GM21526 (cell line): ENCODE measurements around the gene PARP12.
"Not testable (repeated sequence)": the region's sequence is repeated elsewhere in the genome, so short reads cannot be mapped to it uniquely, and the experiment has no call there.

ENCODE experiments used
- ATAC-seq: cut with Tn5 transposase; IDR thresholded peaks from one replicate; pipeline ENCODE4 v1.9.1; 2021; ENCODE audit warnings: moderate library complexity; ENCODE audit not compliant: unreplicated experiment, low FRiP score

PARP12 gene

GRCh38 chr7:140062528-140063299 is at the start of gene PARP12:
PARP12 (minus strand) TSS chr7:140062951; CDS start chr7:140062847, 104 bp downstream.
- peak; percentile 90 for ATAC-seq

- ATAC-seq = not testable (repeated sequence)
Observed at GRCh38 chr7:140108777-140109176, 46.0 kb upstream of the PARP12 start.

- no peak for ATAC-seq
Observed at GRCh38 chr7:140096459-140096858, 33.7 kb upstream of the PARP12 start.

- no peak for ATAC-seq
Observed at GRCh38 chr7:140093375-140093774, 30.6 kb upstream of the PARP12 start.

- ATAC-seq = no peak
Observed at GRCh38 chr7:140085447-140085846, 22.7 kb upstream of the PARP12 start.

- peak; percentile 87 for ATAC-seq
Observed at GRCh38 chr7:140084972-140085371, 22.2 kb upstream of the PARP12 start.

GRCh38 chr7:140084142-140084655 is 21.4 kb upstream of the PARP12 start:
- ATAC-seq = no peak

- no peak for ATAC-seq
Observed at GRCh38 chr7:140082770-140083169, 20.0 kb upstream of the PARP12 start.

GRCh38 chr7:140081774-140082425 is 19.1 kb upstream of the PARP12 start:
- no peak for ATAC-seq

- ATAC-seq = no peak
Observed at GRCh38 chr7:140080919-140081318, 18.2 kb upstream of the PARP12 start.

GRCh38 chr7:140079121-140079536 is 16.4 kb upstream of the PARP12 start:
- ATAC-seq = no peak

GRCh38 chr7:140078392-140078791 is 15.6 kb upstream of the PARP12 start:
- ATAC-seq = no peak

GRCh38 chr7:140074780-140075179 is 12.0 kb upstream of the PARP12 start:
- ATAC-seq = no peak

- no peak for ATAC-seq
Observed at GRCh38 chr7:140070546-140070945, 7.8 kb upstream of the PARP12 start.

- ATAC-seq = no peak
Observed at GRCh38 chr7:140069298-140069949, 6.7 kb upstream of the PARP12 start.

GRCh38 chr7:140068033-140068432 is 5.3 kb upstream of the PARP12 start:
- no peak for ATAC-seq

- no peak for ATAC-seq
Observed at GRCh38 chr7:140067052-140067451, 4.3 kb upstream of the PARP12 start.

- ATAC-seq = no peak
Observed at GRCh38 chr7:140062118-140062527, 628 bp downstream of the PARP12 start.

- no peak for ATAC-seq
Observed at GRCh38 chr7:140061607-140061930, 1.2 kb downstream of the PARP12 start.

- ATAC-seq = no peak
Observed at GRCh38 chr7:140060788-140061606, 1.8 kb downstream of the PARP12 start.

- ATAC-seq = no peak
Observed at GRCh38 chr7:140060243-140060630, 2.5 kb downstream of the PARP12 start.
